HG03442 (cell line): ENCODE measurements around the gene NXPH2.

Source experiments
- ATAC-seq: cut with Tn5 transposase; IDR thresholded peaks from one replicate; pipeline ENCODE4 v1.9.1; 2021; ENCODE audit warnings: mild to moderate bottlenecking, moderate library complexity; ENCODE audit not compliant: unreplicated experiment

The NXPH2 gene

DNA sequence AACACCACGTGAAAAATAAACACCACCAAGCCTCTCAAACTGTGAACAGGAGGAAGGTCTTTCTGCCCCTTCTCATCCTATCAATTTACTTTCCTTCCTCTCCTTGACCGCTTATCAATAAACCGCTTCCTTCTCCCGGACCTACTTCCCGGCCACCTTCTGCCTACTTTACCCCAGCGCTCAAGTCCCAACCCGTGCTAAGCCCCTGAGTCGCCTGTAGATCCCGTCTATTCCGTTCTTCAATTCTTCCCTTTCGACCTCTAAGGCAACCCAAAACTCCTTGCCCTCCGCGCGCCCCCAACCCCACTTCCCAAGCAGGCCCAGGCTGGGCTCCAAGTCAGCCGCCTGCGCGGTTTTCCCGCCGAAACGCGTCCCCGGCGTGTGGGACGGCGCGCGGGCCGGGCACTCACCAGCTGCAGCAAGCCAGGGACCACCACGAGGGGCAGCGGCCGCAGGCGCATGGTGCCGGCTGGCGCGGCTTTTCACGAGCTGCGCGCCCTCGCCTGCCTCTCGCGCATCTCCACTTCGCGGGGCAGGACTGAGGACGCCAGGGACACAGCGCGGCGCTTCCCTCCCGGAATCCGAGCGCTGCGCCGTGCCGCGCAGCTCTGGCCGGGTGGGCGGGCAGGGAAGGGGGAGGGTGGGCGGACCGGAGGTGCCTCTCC is at the start of gene NXPH2:
TSS of gene NXPH2 (minus strand) at position 610 of the 665 bp plus-strand sequence. CDS start at position 461, 149 bp downstream.
- no peak for ATAC-seq

DNA sequence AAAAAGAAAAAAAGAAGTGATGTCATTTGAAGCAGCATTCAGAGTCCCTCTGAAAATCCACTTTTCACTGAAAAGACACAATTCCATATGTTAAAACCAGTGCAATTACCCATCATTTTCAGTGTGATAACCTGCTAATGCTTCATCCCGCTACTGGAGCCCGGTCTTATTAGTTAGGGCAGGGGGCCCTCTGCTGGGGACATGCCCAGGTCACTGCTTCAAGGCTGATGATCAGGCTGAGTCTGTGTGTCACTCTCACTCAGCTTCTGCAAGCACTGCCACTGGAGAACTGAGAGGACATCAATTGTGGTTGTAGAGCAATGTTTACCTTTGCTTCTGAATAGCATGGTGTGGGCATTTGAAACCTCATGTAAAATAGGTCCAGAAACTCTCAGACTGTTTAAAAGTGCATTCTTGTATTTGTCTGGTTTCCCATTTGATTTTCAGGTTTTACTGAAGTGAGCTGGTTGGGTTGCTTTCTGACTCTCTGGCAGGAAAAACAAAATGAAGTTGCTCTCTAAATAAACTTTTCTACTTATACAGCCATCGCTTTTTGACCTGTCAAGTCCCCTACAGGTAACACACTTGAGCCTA is 49.2 kb upstream of the NXPH2 start:
- ATAC-seq: peak; percentile 67

DNA sequence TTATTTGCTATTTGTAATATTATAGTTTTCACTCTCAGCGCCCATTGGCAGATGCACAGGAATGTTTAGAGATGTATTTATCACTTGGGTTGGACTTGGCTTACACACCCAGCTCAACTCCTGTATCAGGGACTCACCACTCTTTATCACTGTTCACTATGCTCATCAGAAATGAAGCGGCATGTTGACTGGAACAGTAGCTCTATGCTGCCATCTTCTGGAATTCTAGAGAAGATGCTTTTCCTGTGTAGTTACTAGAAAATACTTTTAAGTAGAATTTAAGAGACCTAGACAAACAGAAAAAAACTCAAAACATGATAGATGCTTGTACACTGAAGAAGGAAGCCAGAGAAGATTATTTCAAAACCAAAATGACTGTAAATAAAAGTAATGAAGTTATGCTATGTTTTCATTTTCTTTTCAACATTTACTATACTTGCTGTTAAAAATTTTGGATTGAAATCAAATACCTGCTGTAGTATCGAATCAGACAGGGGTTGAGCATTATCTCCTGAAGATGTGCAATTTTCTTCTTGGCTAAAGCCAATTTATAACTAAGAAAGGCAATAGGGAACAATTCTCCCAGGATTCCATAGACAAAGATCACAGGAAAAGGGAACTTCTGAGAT is 47.4 kb upstream of the NXPH2 start:
- peak; percentile 69 for ATAC-seq

DNA sequence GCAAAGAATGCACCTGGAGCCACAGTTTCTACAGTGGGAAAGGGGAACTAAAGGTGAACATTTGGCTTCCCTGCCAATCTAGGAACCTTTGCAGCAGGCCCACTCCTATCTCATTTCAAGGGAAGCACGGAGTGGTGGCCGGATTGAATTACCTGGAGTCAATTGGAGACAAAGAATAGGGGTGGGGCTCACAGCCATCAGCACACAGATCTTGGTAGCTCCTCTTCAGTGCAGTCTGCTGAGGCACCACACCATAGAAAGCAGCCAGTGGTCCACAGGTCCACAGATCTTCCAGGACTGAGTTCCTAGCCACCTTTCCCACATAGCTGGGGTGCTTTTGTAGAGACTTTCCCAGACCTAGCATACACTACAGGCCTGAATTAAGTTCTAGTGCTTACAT is 43.5 kb upstream of the NXPH2 start:
- no peak for ATAC-seq

DNA sequence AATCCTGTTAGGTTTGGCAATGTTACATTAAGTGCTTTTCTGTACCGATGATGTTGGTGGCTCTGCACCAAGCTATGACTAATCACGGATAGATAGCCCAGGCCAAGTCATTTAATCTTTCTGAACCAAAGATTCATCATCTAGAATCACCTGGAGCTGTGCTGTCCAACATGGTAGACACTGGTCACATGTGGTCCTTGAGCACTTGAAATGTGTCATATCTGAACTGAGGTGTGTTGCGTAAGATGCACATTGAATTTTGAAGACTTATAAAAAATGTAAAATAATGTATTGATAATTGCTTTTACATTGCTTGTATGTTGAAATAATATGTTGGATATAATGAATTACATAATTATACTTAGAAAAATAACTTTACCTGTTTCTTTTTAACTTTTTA is 39.8 kb upstream of the NXPH2 start:
- ATAC-seq: no peak

DNA sequence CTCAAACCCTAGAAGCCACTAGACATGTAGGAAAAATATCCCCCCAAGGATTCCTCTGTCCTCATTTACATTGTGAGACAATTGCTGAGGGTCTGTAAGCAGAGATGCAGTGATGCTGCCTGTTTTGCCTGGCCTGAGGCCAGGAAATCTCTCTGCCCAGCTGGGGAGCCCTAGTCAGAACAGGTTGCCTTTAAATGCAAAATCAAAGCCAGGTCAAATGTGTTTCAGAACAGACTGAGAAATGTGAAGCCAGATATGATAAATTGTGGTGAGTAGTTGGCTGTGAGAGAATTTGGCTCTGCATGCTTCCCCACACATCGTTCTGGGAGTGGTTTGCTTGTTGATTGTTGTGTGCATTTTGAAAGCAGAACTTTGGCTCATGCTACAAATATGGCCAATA is 38.4 kb upstream of the NXPH2 start:
- no peak for ATAC-seq

DNA sequence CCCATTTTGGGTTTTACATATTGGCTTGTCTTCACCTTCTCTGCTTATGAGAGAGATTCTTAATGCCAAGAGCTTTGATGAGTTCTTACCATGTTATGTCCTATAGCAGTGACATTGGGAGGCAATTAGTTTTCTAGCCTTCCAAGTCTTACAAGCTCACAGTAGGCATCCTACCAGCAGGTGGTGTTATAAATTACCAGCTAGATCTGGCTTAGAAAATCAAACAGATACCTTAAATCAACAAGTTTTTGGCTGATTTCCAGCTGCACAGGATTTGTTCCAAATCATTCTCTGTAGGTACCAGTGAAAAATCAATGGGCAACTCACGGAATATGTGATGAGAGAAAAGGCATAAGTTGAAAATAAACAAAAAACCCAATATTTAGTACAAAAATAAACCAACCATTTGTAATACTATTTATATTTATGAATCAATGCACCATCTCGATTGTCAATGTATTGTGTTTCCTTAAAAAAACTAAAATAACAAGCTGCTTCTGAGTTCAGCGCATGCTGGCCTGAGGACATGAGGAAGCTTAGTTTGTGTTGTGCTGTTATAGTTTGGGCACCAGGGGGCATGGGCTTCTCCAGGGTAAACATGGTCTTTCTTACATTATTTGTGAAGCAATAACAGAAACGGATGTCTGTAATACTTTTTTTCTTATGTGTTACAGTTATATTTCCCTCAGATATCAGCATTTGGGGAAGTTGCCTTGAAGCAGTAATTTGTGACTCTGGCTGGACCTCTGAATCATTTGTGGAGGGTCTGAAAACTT is 34.1 kb upstream of the NXPH2 start:
- ATAC-seq: peak; percentile 55

DNA sequence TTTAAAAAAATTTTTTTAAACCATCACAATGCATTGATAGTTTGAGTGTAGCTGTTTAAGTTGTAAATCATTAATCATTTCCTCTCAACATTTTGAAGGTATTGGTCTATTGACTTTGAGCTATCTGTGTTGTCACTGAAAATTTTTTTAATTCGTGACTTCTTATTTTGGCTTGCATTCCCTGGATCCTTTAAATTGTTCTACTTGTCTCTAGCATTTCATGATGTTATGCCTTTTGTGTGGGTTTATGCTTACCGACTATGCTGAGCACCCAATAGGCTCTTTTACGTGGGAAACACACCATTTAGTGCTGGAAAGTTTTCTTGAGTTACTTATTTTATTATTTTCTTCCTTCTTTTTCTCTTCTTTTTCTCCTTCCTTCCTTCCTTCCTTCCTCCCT is 31.2 kb upstream of the NXPH2 start:
- ATAC-seq: no peak

DNA sequence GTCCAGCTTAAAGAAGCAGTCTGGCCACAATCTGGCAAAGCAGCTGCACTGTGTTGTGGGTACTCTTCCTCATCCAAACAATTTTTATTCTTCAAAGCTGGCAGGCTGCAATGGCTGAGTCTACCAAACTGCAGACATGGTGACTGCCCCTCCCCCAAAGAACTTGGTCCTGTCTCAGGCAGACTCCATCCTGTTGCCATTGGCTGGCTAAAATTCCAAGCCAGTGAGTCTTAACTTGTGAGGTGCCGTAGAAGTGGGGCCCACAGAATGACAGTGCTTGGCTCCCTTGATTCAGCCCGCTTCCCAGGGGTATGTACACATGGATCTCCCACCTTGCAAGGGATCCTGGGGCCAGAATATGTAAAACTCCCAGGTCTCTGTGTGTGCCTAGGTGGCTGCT is 14.5 kb upstream of the NXPH2 start:
- no peak for ATAC-seq

DNA sequence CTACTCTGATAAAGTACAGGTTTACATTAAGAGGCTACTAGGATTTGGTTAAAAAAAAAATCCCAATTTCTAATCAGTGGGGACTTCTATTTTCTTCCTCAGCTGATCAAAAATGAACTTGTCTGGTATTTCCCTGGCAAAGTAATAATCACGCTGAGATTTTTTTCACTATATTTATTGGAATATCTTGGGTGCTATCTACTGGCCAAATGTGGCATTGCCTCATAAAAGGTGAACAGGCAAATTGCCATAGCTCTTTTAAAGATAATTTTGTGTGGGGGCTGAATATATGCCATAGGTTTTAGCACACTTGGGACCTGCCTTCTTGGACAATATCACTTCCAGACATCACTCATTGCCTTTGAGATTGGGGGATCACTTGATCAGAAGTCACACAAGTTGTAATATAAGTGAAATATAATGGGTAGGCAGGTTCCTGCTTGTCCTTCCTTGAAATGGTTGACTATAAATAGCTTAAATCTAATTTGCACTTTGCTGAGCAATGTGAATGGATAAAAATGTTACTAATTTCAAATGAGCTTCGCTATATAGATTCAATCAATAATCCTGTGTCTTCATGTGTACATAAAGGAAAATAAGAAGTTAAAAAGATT is 7.0 kb upstream of the NXPH2 start:
- ATAC-seq: peak; percentile 65

DNA sequence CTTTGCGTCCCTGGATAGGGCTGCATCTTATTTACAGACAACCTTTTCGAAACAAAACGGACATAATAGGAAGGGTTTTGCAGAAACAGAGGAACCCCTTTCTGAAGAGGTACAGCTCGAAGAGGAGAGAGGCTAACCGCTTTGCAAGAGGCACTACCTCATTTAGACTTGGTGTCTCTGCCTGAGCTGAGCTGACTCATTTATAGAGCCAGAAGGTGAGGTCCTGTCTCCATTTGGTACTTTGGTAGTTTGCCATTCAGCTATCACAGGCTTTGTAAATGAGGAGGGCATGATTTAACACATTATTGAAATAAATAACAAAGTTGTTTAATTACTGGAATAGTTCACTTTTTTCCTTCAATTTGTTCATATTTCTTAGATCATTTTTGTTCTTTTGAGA is 2.2 kb upstream of the NXPH2 start:
- ATAC-seq: no peak

DNA sequence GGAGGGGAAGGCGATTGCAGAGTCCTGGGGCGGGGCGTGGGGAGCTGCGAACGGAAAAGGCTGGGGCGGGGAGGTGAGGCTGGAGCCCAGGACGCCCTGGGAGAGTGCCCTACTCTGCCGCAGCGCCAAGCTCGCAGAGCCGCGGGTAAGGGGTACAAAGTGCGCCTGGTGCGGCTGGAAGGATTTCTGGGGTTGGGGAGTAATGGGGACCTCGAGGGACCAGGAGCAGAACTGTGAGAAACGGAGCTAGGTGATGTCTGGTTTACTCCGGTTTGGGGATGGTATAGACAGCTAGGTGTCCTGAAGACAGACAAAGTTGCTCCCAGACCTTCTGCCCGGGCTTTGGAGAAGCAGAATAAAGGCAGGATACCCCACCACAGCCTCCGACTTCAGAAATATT is 718 bp upstream of the NXPH2 start:
- ATAC-seq: no peak

DNA sequence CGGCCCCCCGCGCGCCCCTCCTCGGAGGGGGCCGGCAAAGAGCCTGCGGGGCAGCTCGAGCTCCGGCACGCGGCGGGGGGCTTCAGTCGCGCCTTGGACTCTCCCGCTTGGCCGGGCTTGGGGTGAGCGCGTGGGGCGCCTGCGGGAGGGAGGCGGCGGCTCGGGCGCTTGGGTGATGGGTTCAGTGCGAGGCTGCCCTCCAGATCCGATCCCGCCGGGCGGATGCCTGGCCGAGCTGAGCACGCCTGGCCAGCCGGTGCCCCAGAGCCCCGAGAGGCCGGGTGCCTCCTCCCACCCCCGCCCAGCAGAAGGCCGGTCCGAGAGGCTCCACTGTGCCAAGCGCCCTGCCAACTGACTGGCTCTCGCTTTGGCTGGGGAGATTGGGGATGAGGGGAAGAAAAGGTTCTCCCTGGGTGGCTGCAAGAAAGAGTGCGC is 273 bp upstream of the NXPH2 start:
- no peak for ATAC-seq

DNA sequence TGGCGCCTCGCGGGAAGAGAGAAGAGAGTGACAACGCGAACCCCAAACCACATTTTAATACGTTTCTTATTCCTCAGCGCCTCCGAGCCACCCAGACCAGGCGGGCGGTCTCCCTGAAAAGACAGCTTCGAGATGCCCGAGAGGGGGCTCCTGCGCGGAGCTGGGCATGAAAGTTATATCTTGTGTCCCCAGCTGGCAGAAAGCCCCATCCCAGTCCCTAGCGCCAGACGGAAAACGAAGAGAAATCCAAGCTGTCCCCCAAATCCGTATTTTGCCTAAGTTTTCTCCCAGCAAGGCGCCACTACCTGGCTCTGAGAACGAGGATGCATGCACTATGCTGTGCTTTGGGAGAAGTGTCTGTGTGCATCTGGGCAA is 797 bp downstream of the NXPH2 start:
- no peak for ATAC-seq

DNA sequence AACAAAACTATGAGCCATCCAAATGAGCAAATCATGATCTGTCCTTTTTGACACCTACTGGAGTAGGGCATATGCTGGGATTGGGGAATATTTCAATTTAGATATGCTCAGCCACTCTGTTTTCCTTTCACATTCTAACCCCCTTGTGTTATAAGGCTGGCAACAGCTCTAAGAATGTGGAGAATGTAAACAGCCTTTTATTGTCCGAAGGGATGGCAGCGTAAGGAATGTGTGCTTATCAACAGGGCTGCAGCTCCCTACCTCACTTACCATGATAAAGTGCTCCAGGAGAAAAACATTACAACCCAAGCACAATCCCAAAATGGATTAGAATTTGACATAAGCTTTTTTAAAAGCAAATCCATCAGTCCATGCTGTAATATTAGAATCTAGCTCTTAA is 2.2 kb downstream of the NXPH2 start:
- no peak for ATAC-seq

DNA sequence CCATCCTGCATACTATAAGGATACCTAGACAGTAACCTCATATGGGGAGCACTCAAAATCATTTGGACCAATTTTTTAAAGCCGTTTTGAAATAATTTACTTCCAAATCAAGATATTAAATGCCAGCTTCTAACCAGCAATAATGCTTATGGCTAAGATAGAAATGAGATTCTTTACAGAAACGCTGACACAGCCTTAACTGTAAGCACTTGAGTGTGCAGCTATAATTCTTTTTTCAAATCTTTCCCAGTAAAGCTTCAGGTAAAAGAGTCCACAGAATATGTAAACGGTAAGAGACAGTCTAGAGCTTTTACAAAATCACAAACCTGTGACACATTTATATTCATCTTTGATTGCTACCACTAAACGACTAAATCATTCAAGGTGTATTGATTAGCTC is 4.5 kb downstream of the NXPH2 start:
- no peak for ATAC-seq

DNA sequence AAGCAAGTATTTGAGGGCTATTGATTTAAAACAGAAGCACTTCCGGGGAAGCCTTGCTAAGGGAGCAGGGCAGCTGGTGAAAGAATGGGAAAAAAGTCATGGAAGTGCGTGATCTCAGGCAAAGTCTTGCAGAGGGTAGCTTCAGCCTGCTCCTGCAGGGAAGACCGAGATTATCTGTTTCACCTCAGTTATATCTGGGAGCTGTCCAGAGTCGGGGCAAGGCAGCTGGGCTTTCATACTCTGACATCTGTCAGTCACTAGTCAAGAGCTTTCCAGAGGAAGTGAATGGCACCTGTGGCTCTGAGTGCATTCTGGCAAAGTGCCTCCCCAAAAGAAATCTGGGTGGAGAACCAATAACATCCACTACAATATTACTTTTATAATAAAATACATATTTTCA is 8.7 kb downstream of the NXPH2 start:
- no peak for ATAC-seq

DNA sequence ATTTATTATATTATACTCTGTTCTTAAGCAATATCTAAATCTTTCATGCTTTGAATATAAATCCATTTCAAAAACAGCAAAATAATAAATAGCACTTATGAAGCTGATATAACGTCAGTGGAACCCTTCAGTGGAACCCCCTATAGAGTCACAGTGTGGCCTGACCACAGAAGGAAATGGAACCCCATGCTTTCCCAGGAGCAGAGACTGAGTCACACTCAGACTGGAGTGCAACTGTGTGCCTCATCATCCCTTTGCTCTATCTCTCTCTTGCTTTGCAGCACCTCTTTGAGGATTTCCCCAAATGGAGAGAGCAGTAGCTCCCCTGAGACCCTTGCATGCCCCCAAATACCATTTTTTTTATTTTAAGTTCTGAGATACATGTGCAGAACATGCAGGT is 13.1 kb downstream of the NXPH2 start:
- no peak for ATAC-seq

DNA sequence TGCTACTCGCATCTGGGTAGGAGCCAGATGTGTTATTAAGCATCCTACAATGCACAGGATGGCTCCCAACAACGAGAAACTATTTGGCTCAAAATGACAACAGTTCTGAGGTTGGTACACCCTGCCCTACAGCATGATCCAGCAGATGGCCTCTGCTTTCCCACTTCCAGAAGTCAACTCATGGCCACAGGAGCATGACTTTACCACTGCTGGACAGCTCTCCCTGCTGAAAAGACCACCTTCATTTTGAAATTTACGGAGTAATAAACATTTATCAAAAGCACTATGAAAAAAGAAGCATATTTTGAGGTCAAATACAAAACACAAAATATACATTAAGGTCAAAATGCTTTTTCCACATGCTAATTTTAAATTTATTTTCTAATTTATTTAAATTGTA is 13.7 kb downstream of the NXPH2 start:
- no peak for ATAC-seq

DNA sequence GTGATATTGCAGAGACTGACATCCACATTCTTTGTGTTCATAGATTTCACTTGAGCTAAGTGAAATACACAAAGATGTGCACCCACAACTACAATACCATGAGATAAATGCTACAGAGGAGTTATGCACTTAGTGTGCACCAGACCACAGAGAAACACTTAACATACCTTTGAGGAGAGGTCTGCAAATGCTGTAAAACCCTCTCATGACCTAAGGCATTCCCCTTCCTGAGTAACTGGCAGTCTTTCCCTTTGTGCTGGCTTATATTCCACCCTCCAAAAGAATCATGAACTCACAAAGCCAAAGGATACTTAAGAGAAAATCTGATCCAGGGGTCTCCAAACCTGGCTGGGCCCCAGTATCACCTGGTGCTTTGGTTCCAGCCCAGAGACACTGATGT is 16.2 kb downstream of the NXPH2 start:
- no peak for ATAC-seq

DNA sequence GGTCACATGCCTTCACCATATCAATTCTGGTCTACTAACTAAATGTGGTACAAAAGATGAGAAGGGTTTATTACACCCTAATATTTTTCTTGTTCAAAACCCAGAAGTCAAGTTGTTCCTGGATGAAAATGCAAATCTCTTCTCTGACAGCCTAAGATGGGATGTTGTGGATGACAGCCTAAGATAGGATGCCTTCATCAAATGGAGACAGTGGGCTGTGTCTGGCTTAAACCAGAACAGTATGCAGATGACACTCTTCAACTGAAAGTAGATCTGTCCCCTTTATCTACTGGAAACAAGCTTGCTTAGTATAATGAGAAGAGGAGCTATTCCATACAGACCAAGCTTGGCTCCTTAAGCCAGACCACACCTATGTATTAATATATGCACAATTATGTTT is 17.7 kb downstream of the NXPH2 start:
- no peak for ATAC-seq
